GM12892 (cell line): ENCODE data around the gene CAPRIN1.

Experiments
- POLR2A ChIP-seq: IDR thresholded peaks from 2 replicates; pipeline ENCODE4 v1.6.1; 2011; ENCODE audit warnings: low read depth, low read length, control low read depth
- POLR2AphosphoS5 ChIP-seq: IDR thresholded peaks from 2 replicates; pipeline ENCODE4 v1.6.1; 2011; ENCODE audit warnings: low read depth, low read length, control low read depth
- TAF1 ChIP-seq: IDR thresholded peaks from 2 replicates; pipeline ENCODE4 v1.6.1; 2011; ENCODE audit warnings: low read depth, mild to moderate bottlenecking, control low read depth, low read length, borderline replicate concordance

DNA sequence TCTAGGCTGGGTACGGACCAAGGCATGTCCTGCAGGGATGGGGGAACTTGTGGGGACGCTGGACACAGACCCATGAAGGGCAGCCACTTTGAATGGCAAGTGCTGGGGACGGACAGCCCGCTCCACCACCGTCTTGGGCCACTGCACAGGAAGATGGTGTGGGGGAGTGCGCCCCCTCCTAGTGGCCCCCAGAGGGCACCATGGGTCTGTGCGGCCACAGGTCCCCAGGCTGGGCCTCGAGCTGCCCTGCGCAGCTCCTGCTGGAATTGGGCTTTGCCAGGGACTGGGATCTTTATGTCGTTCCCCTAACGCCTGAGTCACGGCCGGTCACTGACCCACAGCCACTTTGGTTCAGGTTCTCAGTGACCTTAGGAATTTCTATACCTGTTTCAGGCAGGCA lies 98.3 kb downstream of the CAPRIN1 start:
- TF ChIP-seq TAF1 (no peak), POLR2A (no peak), POLR2AphosphoS5 (no peak)
